ENCODE data around the gene CYP2C19.
"Not testable (repeated sequence)": the region's sequence is repeated elsewhere in the genome, so short reads cannot be mapped to it uniquely, and the experiment has no call there.

Gene CYP2C19

DNA sequence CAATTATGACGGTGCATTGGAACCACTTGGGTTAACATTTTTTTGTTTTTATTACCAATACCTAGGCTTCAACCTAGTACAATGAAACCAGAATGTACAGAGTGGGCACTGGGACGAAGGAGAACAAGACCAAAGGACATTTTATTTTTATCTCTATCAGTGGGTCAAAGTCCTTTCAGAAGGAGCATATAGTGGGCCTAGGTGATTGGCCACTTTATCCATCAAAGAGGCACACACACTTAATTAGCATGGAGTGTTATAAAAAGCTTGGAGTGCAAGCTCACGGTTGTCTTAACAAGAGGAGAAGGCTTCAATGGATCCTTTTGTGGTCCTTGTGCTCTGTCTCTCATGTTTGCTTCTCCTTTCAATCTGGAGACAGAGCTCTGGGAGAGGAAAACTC lies at the start of gene CYP2C19:
Gene CYP2C19, plus strand, starts transcription at position 289 of the 400 bp plus-strand sequence. Its CDS starts 25 bp downstream, at position 314.
- no peak for DNase-seq (ENCODE audit: low read depth in 4 of 4, low spot score in 1 of 4)

DNA sequence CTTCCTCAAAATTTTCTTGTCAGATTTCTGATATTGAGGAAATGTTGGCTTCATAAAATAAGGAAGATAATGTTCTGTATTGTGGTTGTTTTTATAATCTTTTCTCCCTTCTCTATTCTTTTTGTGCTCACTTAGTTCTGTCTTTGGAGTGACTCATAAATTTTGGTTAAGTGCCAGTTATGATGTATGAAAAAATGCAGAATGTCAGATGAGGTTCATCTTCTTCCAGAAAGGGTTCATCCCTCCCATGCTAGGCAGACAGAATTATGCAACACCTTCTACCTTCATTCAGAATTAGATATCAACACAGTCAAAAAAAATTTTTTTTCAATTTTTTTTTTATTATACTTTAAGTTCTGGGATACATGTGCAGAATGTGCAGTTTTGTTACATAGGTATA lies 36.6 kb upstream of the CYP2C19 start:
- no peak for DNase-seq (ENCODE audit: low read depth in 4 of 4, low spot score in 1 of 4)

GRCh38 chr10:94735197-94735596 lies 27.3 kb upstream of the CYP2C19 start:
- DNase-seq (ENCODE audit: low read depth in 4 of 4, low spot score in 1 of 4): no peak

DNA sequence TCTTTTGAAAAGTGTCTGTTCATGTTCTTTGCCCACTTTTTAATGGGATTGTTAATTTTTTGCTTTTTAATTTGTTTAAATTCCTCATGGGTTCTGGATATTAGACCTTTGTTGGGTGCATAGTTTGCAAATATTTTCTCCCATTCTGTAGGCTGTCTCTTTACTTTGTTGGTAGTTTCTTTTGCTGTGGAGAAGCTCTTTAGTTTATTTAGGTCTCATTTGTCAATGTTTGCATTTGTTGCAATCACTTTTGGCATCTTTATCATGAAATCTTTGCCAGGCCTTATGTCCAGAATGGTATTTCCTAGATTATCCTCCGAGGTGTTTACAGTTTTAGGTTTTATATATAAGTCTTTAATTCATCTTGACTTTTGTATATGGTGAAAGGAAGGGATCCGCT lies 23.9 kb upstream of the CYP2C19 start:
- no peak for DNase-seq (ENCODE audit: low read depth in 4 of 4, low spot score in 1 of 4)

GRCh38 chr10:94747137-94747536 lies 15.3 kb upstream of the CYP2C19 start:
- DNase-seq (ENCODE audit: low read depth in 4 of 4, low spot score in 1 of 4): no peak

GRCh38 chr10:94747838-94748237 lies 14.6 kb upstream of the CYP2C19 start:
- DNase-seq (ENCODE audit: low read depth in 4 of 4, low spot score in 1 of 4): no peak

DNA sequence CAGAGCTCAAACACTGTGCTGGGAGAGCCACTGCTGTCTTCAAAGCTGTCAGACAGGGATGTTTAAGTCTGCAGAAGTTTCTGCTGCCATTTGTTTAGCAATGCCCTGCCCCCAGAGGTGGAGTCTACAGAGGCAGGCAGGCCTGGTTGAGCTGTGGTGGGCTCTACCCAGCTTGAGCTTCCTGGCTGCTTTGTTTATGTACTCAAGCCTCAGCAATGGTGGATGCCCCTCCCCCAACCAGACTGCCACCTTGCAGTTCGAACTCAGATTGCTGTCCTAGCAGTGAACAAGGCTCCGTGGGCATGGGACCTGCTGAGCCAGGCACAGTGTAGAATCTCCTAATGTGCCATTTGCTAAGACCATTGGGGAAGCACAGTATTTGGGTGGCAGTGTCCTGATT lies 4.6 kb upstream of the CYP2C19 start:
- no peak for DNase-seq (ENCODE audit: low read depth in 4 of 4, low spot score in 1 of 4)

- DNase-seq (ENCODE audit: low read depth in 4 of 4, low spot score in 1 of 4): no peak
These were observed 1.8 kb upstream of the CYP2C19 start for GRCh38 chr10:94760586-94761178.

DNA sequence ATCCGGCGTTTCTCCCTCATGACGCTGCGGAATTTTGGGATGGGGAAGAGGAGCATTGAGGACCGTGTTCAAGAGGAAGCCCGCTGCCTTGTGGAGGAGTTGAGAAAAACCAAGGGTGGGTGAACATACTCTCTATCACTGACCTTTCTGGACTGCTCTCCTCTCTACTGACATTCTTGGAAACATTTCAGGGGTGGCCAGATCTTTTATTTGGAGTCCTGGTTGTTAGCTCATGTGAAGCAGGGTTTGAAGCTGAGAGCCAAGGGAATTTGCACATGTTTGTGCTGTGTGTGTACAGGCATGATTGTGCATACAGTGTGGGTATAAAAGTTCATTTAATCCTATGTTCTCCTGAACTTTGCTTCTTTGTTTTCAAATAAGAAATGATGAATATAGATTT lies 12.9 kb downstream of the CYP2C19 start:
- not testable (repeated sequence) for DNase-seq (ENCODE audit: low read depth in 4 of 4, low spot score in 1 of 4)

DNA sequence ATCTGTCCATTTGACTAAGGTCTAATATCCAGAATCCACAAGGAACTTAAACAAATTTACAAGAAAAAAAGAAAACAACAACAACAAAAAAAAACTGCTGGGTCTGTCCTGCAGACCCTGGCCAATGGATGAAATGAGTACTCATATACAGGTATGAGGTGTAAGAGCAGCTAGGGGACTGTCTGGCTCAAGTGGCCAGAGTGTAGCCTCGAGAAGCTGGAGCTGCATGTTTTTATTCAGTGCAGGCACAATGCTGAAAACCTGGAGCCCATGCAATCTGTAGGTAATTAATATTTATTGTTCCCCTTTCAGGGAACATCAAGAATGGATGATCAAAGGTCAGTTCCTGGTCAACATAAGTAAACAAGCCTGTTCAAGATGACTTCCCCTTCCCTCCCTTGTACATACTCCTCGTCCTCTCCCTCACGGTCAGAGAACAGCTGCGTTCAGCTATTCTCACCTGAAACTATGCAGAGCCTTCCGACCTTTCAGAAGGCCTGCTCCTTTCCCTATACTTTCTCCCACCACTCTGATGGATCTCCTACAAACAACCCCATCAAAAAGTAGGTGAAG lies 15.5 kb downstream of the CYP2C19 start:
- no peak for DNase-seq (ENCODE audit: low read depth in 4 of 4, low spot score in 1 of 4)

- no peak for DNase-seq (ENCODE audit: low read depth in 4 of 4, low spot score in 1 of 4)
These were observed 18.4 kb downstream of the CYP2C19 start for GRCh38 chr10:94780844-94781243.

DNA sequence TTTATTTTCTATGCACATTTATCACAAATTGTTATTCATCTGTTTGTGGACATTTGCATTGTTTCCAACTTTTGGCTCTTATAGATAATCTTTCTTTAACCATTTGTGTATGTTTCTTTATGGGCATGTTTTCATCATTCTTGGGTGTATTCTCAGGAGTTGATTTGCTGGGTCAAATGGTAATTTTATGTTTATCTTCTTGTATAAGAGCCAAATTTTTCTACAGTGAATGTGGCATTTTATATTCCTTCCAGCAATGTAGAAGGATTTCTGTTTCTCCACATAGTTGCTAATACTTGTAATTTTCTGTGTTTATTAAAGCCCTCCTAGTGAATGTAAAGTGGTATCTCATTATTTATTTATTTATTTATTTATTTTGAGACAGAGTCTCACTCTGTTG lies 21.8 kb downstream of the CYP2C19 start:
- no peak for DNase-seq (ENCODE audit: low read depth in 4 of 4, low spot score in 1 of 4)

DNA sequence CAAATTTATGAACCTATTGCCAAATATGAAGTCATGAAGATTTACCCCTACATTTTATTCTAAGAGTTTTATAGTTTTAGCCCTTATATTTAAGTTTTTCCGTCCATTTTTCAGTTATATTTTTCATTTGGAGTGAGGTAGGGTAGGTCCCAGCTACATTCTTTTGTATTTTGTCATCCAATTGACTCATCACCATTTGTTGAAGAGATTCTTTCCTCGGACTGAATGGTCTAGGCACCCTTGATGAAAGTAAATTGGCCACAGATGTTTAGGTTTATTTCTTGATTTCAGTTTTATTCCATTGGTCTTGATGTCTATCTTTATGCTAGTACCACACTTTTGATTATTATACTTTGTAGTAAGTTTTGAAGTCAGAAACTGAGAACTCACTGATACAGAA lies 22.7 kb downstream of the CYP2C19 start:
- no peak for DNase-seq (ENCODE audit: low read depth in 4 of 4, low spot score in 1 of 4)

DNA sequence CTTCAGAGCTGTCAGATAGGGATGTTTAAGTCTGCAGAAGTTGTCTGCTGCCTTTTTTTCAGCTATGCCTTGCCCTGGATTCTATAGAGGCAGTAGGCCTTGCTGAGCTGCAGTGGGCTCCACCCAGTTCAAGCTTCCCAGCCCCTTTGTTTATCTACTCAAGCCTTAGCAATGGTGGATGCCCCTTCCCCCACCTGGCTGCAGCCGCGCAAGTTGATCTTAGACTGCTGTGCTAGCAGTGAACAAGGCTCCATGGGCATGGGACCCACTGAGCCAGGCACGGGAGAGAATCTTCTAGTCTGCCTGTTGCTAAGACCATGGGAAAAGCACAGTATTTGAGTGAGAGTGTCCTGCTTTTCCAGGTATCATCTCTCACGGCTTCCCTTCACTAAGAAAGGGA lies 38.1 kb downstream of the CYP2C19 start:
- not testable (repeated sequence) for DNase-seq (ENCODE audit: low read depth in 4 of 4, low spot score in 1 of 4)

DNA sequence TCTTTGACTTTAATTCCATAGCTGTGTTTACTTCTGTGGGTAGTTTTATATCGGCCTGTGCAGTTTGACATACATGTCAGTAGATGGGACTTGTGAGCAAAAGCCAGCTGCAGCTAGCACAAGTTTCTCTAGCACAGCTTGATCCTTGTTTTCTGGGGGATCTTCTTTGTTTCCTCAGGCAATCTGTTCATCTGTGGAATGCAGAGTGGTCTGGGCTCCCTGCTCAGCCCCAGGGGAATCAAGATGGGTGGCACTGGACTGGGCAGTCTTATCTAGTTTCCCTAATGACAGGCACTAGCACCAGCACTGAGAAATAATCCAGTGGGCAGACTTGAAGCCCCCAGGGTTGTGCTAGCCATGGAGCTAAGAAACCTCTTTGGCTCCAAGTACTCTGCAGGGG lies 40.8 kb downstream of the CYP2C19 start:
- no peak for DNase-seq (ENCODE audit: low read depth in 4 of 4, low spot score in 1 of 4)

DNA sequence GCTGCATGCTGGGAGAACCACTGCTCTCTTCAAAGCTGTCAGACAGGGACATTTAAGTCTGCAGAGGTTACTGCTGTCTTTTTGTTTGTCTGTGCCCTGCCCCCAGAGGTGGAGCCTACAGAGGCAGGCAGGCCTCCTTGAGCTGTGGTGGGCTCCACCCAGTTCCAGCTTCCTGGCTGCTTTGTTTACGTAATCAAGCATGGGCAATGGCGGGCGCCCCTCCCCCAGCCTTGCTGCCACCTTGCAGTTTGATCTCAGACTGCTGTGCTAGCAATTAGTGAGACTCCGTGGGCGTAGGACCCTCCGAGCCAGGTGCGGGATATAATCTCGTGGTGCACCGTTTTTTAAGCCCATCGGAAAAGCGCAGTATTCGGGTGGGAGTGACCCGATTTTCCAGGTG lies 67.5 kb downstream of the CYP2C19 start:
- not testable (repeated sequence) for DNase-seq (ENCODE audit: low read depth in 4 of 4, low spot score in 1 of 4)

- DNase-seq (ENCODE audit: low read depth in 4 of 4, low spot score in 1 of 4): no peak
These were observed 83.7 kb downstream of the CYP2C19 start for GRCh38 chr10:94846204-94846603.

DNA sequence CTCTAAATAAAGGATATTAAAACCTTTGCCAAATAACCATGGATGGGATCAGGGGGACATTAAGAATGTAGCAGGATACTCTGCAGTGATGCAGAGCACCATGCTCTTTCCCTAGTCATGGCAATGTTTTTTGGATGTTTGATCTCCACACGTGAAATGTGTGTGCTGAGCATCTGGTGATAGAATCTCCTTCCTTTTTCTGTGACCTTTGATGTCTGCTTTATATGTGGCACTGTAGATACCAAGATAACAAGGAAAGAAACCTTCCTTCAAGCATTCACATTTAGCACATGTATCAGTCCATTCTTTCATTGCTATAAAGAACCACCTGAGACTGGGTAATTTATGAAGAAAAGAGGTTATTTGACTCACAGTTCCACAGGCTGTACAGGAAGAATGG lies 88.3 kb downstream of the CYP2C19 start:
- DNase-seq (ENCODE audit: low read depth in 4 of 4, low spot score in 1 of 4): no peak

GRCh38 chr10:94851263-94851662 lies 88.8 kb downstream of the CYP2C19 start:
- no peak for DNase-seq (ENCODE audit: low read depth in 4 of 4, low spot score in 1 of 4)

DNA sequence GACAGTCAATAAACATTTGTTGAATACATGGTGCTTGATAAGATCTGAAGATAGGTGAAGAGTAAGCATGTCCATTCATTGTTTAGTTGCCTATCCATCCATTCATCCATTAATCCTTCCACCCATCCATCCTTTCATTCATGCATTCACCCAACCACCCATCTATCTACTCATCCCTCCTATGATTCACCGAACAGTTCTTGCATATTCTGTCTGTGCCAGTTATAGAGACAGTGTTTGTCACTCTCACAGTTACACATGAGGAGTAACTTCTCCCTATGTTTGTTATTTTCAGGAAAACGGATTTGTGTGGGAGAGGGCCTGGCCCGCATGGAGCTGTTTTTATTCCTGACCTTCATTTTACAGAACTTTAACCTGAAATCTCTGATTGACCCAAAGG lies 90.0 kb downstream of the CYP2C19 start:
- no peak for DNase-seq (ENCODE audit: low read depth in 4 of 4, low spot score in 1 of 4)

DNA sequence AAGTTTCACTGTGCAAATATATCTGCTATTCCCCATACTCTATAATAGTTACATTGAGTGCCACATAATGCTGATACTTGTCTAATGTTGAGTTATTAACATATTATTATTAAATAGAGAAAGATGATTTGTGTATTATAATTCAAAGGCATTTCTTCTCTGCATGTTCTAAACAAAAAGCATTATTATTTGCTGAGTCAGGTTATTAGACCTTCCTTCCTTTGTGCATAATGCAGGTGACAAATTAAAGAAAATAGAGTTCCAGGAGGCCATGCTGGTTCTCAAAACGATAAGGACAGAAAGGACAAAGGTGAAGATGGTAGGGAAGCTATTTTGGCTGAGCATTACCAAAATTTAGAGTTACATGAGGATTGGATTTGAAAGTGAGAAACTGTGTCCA lies 90.6 kb downstream of the CYP2C19 start:
- DNase-seq (ENCODE audit: low read depth in 4 of 4, low spot score in 1 of 4): no peak

GRCh38 chr10:94858005-94858404 lies 95.5 kb downstream of the CYP2C19 start:
- no peak for DNase-seq (ENCODE audit: low read depth in 4 of 4, low spot score in 1 of 4)

- DNase-seq (ENCODE audit: low read depth in 4 of 4, low spot score in 1 of 4): no peak
These were observed 96.6 kb downstream of the CYP2C19 start for GRCh38 chr10:94859086-94859485.
